Measurements from ENCODE around the gene PDE3A.

DNA sequence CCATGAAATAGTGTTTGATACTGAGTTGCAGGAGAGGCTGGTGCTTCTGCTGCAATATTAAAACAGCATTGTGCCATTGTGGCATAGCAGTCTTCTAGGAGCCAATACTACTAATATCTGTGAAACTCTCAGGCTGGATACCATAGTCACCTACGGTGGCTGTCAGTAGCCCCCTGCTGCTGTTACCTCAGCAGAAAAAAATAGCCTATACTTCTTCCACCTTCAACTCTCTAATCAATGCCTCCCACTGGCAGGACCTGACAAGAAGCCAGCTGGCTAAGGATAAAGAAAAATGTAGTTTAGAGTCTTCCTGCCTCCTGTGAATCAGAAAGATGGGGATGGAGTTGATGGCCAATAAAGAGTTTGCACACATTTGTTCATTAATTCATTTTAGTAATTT lies 91.6 kb downstream of the PDE3A start:
- TF ChIP-seq, protein P1, sequence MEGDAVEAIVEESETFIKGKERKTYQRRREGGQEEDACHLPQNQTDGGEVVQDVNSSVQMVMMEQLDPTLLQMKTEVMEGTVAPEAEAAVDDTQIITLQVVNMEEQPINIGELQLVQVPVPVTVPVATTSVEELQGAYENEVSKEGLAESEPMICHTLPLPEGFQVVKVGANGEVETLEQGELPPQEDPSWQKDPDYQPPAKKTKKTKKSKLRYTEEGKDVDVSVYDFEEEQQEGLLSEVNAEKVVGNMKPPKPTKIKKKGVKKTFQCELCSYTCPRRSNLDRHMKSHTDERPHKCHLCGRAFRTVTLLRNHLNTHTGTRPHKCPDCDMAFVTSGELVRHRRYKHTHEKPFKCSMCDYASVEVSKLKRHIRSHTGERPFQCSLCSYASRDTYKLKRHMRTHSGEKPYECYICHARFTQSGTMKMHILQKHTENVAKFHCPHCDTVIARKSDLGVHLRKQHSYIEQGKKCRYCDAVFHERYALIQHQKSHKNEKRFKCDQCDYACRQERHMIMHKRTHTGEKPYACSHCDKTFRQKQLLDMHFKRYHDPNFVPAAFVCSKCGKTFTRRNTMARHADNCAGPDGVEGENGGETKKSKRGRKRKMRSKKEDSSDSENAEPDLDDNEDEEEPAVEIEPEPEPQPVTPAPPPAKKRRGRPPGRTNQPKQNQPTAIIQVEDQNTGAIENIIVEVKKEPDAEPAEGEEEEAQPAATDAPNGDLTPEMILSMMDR (conservative IDR thresholded peaks at IDR 0.05; ENCODE audit: low read length), result no peak
- no peak for TF ChIP-seq EZH2phosphoT487 (IDR thresholded peaks at IDR 0.05; ENCODE audit: borderline replicate concordance)

Measured in Loucy (cell line).